PC-9 (cell line): ENCODE data around the gene RASSF4. TPM values are rescaled to one million over a fixed set of nuclear protein-coding genes. Genes with fewer than 3 reads are reported as not detected.

ENCODE experiments used
- BruUV-seq: library from RNA; stranded (reverse); fragments of 400-500 nt; replicated peaks from 2 replicates; lab custom pipeline; 2021; lab: Mats Ljungman, UMichigan
- CTCF ChIA-PET: fragments of 300-600 bp; sonication (Branson Sonifier 250); formaldehyde crosslinking; loops from one replicate; lab custom pipeline; 2022; ENCODE audit warnings: antibody characterized with exemption; lab: Charles Lee
- POLR2A ChIA-PET: fragments of 300-600 bp; sonication (Branson Sonifier 250); formaldehyde crosslinking; loops from one replicate; lab custom pipeline; 2022; ENCODE audit warnings: antibody characterized with exemption; ENCODE audit not compliant: unreplicated experiment; lab: Charles Lee
- DNase-seq, 2 experiments: peaks; one replicate each; pipeline versions ENCODE4 v3.0.0 to v3.0.0-alpha.2; 2015 to 2022; ENCODE audit warnings: mixed read lengths in 1 of 2
- H2AFZ ChIP-seq: fragments of 200-600 bp; sonication (generic); 2 replicates; pipeline ENCODE4 v1.8.1; 2017; ENCODE audit warnings: antibody characterized with exemption
- H3F3A ChIP-seq: fragments of 200-600 bp; sonication (generic); 2 replicates; pipeline ENCODE4 v1.8.1; 2017; ENCODE audit warnings: antibody characterized with exemption, mild to moderate bottlenecking, low read depth; ENCODE audit not compliant: insufficient read depth
- H3K27ac ChIP-seq: fragments of 200-600 bp; sonication (generic); 2 replicates; pipeline ENCODE4 v1.6.1; 2016; ENCODE audit warnings: mixed run types
- H3K27me3 ChIP-seq: fragments of 200-600 bp; sonication (generic); 2 replicates; pipeline ENCODE4 v1.6.1; 2016; ENCODE audit warnings: low read depth, mixed run types; ENCODE audit not compliant: insufficient read depth
- H3K36me3 ChIP-seq: fragments of 200-600 bp; sonication (generic); 2 replicates; pipeline ENCODE4 v1.6.1; 2016; ENCODE audit warnings: low read depth, mixed run types
- H3K4me1 ChIP-seq: fragments of 200-600 bp; sonication (generic); replicated peaks from 2 replicates; pipeline ENCODE4 v1.6.1; 2016; ENCODE audit warnings: mixed run types; ENCODE audit not compliant: insufficient read depth
- H3K4me2 ChIP-seq: fragments of 200-600 bp; sonication (generic); 2 replicates; pipeline ENCODE4 v1.6.1; 2017; ENCODE audit warnings: mixed run types
- H3K4me3 ChIP-seq: fragments of 200-600 bp; sonication (generic); 2 replicates; pipeline ENCODE4 v1.6.1; 2016; ENCODE audit warnings: mixed run types
- H3K79me2 ChIP-seq: fragments of 200-600 bp; sonication (generic); 2 replicates; pipeline ENCODE4 v1.6.1; 2017; ENCODE audit warnings: low read depth, mixed run types
- H3K9me2 ChIP-seq: fragments of 200-600 bp; sonication (generic); 2 replicates; pipeline ENCODE4 v1.8.1; 2017; ENCODE audit warnings: mild to moderate bottlenecking; ENCODE audit not compliant: insufficient read depth
- H3K9me3 ChIP-seq: fragments of 200-600 bp; sonication (generic); 2 replicates; pipeline ENCODE4 v1.8.1; 2016; ENCODE audit warnings: low read depth; ENCODE audit not compliant: insufficient read depth
- H4K20me1 ChIP-seq: fragments of 200-600 bp; sonication (generic); 2 replicates; pipeline ENCODE4 v1.8.1; 2017; ENCODE audit not compliant: insufficient read depth
- CTCF ChIP-seq: fragments of 200-600 bp; sonication (generic); conservative IDR thresholded peaks from 2 replicates; pipeline ENCODE4 v1.6.1; 2017; ENCODE audit warnings: mixed run types, antibody characterized with exemption, mild to moderate bottlenecking, moderate library complexity
- EZH2 ChIP-seq: fragments of 200-600 bp; sonication (generic); IDR thresholded peaks from 2 replicates; pipeline ENCODE4 v1.8.0; 2017; ENCODE audit warnings: antibody characterized with exemption, low read depth
- intact Hi-C: fragments of 100-400 bp; cut with micrococcal nuclease; formaldehyde crosslinking; loops from one replicate; pipeline ENCODE4 v1.10.0; 2022; ENCODE audit not compliant: unreplicated experiment
- total RNA-seq: library from RNA; stranded (reverse); gene quantifications from 2 replicates; pipeline ENCODE4 v1.2.3, GENCODE V29; 2021

Gene RASSF4
- total RNA-seq, 1 experiment from 2014 or later: 6.5 TPM

- Histone ChIP-seq H3K27ac (no peak overlapping the region), H3K9me2 (no peaks in the 10 kb centered on the region), H3F3A (no peaks in the 10 kb centered on the region), H4K20me1 (no peaks in the 10 kb centered on the region), H3K36me3 (no peaks in the 10 kb centered on the region), H3K4me3 (no peak overlapping the region), H3K27me3 (peaks cover 40% of the 10 kb centered on the region), H3K4me1 (no peaks in the 10 kb centered on the region), H2AFZ (no peak overlapping the region), H3K4me2 (no peak overlapping the region), H3K9me3 (no peaks in the 10 kb centered on the region), H3K79me2 (no peaks in the 10 kb centered on the region)
- TF ChIP-seq CTCF (no peak), EZH2 (no peak)
- ChIA-PET POLR2A (no interaction called here), CTCF (interaction anchor here (0.6 kb wide), 1 partner anchor 37 kb away, joined by 4 read pairs; no protein-coding TSS in a partner anchor)
- BruUV-seq: no TSS peak
- intact Hi-C loops: no loop called here
- DNase-seq: no peak
These were observed 35.2 kb upstream of the RASSF4 start for GRCh38 chr10:44924261-44925040.

GRCh38 chr10:44925224-44925623 lies 34.4 kb upstream of the RASSF4 start:
- H3K79me2 ChIP-seq: no peaks in the 10 kb centered on the region
- H3K4me3 ChIP-seq: no peak overlapping the region
- TF ChIP-seq CTCF (no peak), EZH2 (no peak)
- no peaks in the 10 kb centered on the region for H3F3A ChIP-seq
- DNase-seq: no peak
- no peaks in the 10 kb centered on the region for H3K9me2 ChIP-seq
- no peaks in the 10 kb centered on the region for H3K9me3 ChIP-seq
- intact Hi-C loops: no loop called here
- peaks cover 32% of the 10 kb centered on the region for H3K27me3 ChIP-seq
- no peak overlapping the region for H3K4me2 ChIP-seq
- H3K4me1 ChIP-seq: no peaks in the 10 kb centered on the region
- no peak overlapping the region for H3K27ac ChIP-seq
- H2AFZ ChIP-seq: no peak overlapping the region
- H3K36me3 ChIP-seq: no peaks in the 10 kb centered on the region
- no peaks in the 10 kb centered on the region for H4K20me1 ChIP-seq
- no TSS peak for BruUV-seq
- POLR2A ChIA-PET: no interaction called here
- CTCF ChIA-PET: interaction anchor here (0.6 kb wide), 1 partner anchor 38 kb away, joined by 4 read pairs; no protein-coding TSS in a partner anchor

GRCh38 chr10:44925811-44926750 lies 33.5 kb upstream of the RASSF4 start:
- no peak overlapping the region for H3K27ac ChIP-seq
- no peak for DNase-seq
- H3K9me3 ChIP-seq: no peaks in the 10 kb centered on the region
- ChIA-PET CTCF (no interaction called here), POLR2A (no interaction called here)
- peaks cover 29% of the 10 kb centered on the region; the same call in 1 of the 2 replicates for H3K27me3 ChIP-seq
- H3K4me2 ChIP-seq: no peak overlapping the region
- H3K79me2 ChIP-seq: no peaks in the 10 kb centered on the region
- no peaks in the 10 kb centered on the region for H3F3A ChIP-seq
- TF ChIP-seq CTCF (no peak), EZH2 (no peak)
- H2AFZ ChIP-seq: no peak overlapping the region
- no peaks in the 10 kb centered on the region for H3K9me2 ChIP-seq
- no peaks in the 10 kb centered on the region for H4K20me1 ChIP-seq
- intact Hi-C loops: no loop called here
- no peaks in the 10 kb centered on the region for H3K36me3 ChIP-seq
- H3K4me3 ChIP-seq: no peak overlapping the region
- BruUV-seq: no TSS peak
- H3K4me1 ChIP-seq: no peaks in the 10 kb centered on the region
